Tibial artery (tissue), 4 donors: Measurements from ENCODE around the gene GRN.
"Not testable (repeated sequence)": the region's sequence is repeated elsewhere in the genome, so short reads cannot be mapped to it uniquely, and the experiment has no call there.

ENCODE experiments used
- DNase-seq, 2 donors: peaks; one replicate each; pipeline ENCODE4 v3.0.0-alpha.2; 2019
- H3K27ac ChIP-seq, 2 donors: fragments of 200-600 bp; sonication (generic) in 1 of 2; 1 replicate in 1 of 2; 2 replicates in 1 of 2; pipeline ENCODE4 v1.5.1; 2018 to 2019; ENCODE audit warnings: mild to moderate bottlenecking in 1 of 2
- H3K27me3 ChIP-seq, 2 donors: fragments of 200-600 bp; sonication (generic) in 1 of 2; one replicate each; pipeline versions ENCODE4 v1.5.1 to v1.6.0; 2016 to 2019
- H3K36me3 ChIP-seq, 3 donors: fragments of 200-600 bp; sonication (generic) in 2 of 3; one replicate each; pipeline ENCODE4 v1.5.1; 2016 to 2019; ENCODE audit warnings: mild to moderate bottlenecking in 2 of 3
- H3K4me1 ChIP-seq, 4 donors: fragments of 200-600 bp; sonication (generic) in 2 of 4; 1 replicate in 3 of 4; 2 replicates in 1 of 4; pipeline ENCODE4 v1.5.1; 2016 to 2019
- H3K4me3 ChIP-seq, 2 donors: fragments of 200-600 bp; sonication (generic) in 1 of 2; 1 replicate in 1 of 2; 2 replicates in 1 of 2; pipeline ENCODE4 v1.5.1; 2018 to 2019; ENCODE audit warnings: mild to moderate bottlenecking in 2 of 2
- H3K9me3 ChIP-seq, 3 donors: fragments of 200-600 bp; sonication (generic) in 1 of 3; one replicate each; pipeline ENCODE4 v1.5.1; 2016 to 2019
- intact Hi-C: fragments of 100-400 bp; cut with DNase I; formaldehyde crosslinking; loops from one replicate; pipeline ENCODE4 v1.15.0; 2023; ENCODE audit warnings: low total_unique reads
- TF ChIP-seq, protein P1 (sequence below), 2 experiments: fragments of 200-600 bp in 1 of 2; fragments of 450-650 bp in 1 of 2; IDR thresholded peaks; one replicate each; pipeline ENCODE4 v1.5.1; 2017 to 2019; ENCODE audit warnings: antibody characterized with exemption in 2 of 2, mild to moderate bottlenecking in 1 of 2, moderate library complexity in 1 of 2

The GRN gene

DNA sequence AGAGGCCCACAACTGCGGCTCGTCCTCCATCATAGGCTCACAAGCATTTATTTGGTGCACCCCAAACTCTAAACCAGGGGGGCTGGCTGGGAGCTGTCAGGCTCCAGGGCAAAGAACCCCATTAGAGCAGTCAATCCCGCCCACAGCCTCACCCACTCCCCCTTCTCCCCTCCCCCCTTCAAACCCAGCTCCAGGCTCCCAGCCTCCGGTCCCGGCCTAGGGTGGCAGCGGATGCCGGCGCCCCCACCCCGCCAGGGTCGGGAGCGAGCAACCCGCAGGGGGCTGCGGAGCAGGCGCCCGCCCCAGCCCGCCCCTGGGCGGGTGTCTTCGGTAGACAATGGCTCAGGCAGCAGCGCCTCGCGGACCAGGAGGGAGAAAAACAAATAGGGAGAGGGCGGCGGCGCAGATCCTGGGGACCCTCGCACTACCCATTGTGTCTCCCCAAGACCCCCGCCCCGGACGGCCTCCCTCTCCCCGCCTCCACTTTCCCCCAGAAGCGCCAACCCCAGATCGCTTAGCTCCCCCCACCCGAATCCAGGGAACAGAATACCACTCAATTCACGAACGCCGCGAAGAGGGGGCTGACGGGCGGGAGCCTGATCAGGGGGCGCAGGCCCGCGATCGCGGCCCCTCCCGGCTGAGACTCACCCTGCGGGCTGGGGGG is 18.0 kb downstream of the GRN start:
- no peak overlapping the region for H3K27ac ChIP-seq
- peak in 1 of 2 donors; percentile 65 for DNase-seq
- intact Hi-C loops = no loop called here

DNA sequence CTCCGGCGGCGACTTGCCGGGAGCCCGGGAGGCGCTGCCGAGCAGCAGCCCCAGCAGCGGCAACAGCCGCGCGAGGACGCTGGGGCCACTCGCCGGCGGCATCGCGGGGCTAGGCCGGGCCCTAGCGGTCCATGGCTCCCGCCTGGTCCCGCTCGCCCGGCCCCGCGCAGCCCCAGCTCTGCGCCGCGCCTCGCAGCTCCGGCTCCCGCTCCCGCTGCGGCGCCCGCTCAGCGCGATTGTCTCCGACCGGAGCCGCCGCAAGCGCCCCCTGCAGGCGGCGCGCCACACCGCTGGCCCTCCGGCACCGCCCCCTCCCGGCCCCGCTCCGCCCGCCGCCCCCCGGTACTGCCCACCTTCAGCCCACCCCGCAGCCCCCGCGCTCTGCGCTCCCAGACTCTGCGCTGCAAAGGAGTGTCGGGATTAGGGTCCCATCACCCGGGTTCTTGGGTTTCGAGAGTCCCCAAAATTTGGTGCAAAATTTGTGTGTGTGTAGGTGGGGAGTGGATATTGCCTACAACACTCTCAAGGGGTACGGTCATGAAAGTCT is 18.6 kb downstream of the GRN start, which contains the start of gene FAM171A2:
FAM171A2 (minus strand) TSS at position 241 of the 547 bp plus-strand sequence; CDS start at position 102, 139 bp downstream.
- Histone ChIP-seq H3K27me3 (peaks cover 0 to 67% of the 10 kb centered on the region in 2 donors), H3K36me3 (no peaks in the 10 kb centered on the region), H3K4me1 (peaks cover 0 to 20% (median 16%) of the 10 kb centered on the region in 4 donors), H3K9me3 (no peaks in the 10 kb centered on the region), H3K4me3 (peak within 1 kb of the TSS; percentile 49 to 60), H3K27ac (no peak within 1 kb of the TSS)
- intact Hi-C loops = no loop called here
- DNase-seq = peak in 1 of 2 donors; percentile 67
- TF ChIP-seq, protein P1, sequence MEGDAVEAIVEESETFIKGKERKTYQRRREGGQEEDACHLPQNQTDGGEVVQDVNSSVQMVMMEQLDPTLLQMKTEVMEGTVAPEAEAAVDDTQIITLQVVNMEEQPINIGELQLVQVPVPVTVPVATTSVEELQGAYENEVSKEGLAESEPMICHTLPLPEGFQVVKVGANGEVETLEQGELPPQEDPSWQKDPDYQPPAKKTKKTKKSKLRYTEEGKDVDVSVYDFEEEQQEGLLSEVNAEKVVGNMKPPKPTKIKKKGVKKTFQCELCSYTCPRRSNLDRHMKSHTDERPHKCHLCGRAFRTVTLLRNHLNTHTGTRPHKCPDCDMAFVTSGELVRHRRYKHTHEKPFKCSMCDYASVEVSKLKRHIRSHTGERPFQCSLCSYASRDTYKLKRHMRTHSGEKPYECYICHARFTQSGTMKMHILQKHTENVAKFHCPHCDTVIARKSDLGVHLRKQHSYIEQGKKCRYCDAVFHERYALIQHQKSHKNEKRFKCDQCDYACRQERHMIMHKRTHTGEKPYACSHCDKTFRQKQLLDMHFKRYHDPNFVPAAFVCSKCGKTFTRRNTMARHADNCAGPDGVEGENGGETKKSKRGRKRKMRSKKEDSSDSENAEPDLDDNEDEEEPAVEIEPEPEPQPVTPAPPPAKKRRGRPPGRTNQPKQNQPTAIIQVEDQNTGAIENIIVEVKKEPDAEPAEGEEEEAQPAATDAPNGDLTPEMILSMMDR (IDR thresholded peaks at IDR 0.05) = peak; percentile 56 to 58

More for the DNA sequence above, 18.0 kb downstream of the GRN start:
- peaks cover 0 to 61% of the 10 kb centered on the region in 2 donors for H3K27me3 ChIP-seq
- H3K9me3 ChIP-seq = no peaks in the 10 kb centered on the region
- H3K4me3 ChIP-seq = peak overlapping the region; percentile 49 to 60
- peaks cover 0 to 20% (median 16%) of the 10 kb centered on the region in 4 donors for H3K4me1 ChIP-seq
- no peaks in the 10 kb centered on the region for H3K36me3 ChIP-seq
- TF ChIP-seq, protein P1 (IDR thresholded peaks at IDR 0.05) = no peak

DNA sequence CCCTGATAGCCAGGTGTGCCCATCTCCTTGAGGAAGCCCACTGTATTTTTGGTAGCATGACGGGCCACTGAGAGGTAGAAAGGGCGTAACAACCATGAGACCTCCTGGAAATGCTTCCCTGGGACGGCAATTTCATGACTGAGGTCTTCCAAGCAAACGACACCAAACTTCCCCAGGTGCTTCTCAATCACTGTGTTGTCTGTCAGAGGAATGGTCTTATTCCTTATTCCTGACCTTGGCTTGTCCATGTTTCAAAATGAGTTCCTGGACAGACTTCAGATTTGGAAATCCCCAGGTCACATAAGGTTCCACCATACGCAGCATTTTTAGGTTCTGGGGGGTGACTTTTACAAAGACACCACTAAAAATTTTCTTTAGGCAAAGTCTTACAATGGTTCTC is 19.9 kb downstream of the GRN start:
- H3K4me3 ChIP-seq, intact Hi-C loops, H3K27ac ChIP-seq, H3K36me3 ChIP-seq, DNase-seq, H3K9me3 ChIP-seq: not testable (repeated sequence)
- Histone ChIP-seq H3K27me3 (peaks cover 0 to 80% of the 10 kb centered on the region in 2 donors), H3K4me1 (peaks cover 0 to 20% (median 16%) of the 10 kb centered on the region in 4 donors)

DNA sequence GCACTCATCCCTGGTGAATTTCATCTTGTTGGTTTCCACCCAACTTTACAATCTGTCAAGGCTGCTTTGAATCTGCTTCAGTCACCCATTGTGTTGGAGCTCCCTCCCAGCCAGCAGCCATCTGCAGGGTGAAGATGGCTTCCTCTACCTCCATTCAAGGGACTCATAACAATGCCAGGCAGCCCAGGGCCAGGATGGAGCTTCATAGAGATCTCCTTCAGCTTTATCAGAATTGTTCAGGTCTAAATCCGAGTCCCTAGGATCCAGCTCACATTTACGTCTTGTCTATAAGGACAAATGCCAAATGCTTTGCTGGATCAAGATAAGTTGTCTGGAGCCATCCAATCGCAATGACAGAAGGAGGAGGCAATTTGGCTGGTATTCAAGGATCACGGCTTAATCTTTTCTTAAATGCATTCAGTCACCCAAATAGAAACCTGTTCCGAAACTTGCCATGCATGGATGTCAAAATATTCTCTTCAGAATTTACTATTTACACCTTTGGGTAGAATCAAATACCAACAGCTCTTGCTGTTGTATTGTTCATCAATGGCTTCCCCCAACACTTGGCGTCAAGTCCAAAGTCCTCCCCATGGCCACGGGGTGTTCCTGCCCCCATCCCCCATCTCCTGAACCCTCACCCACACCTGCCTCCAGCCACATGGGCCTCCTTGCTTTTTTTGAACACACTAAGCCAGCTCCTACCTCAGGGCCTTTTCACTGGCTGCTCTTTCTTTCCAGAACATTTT is 22.3 kb downstream of the GRN start:
- intact Hi-C loops = no loop called here
- Histone ChIP-seq H3K4me1 (peaks cover 0 to 19% (median 16%) of the 10 kb centered on the region in 4 donors), H3K36me3 (no peaks in the 10 kb centered on the region), H3K4me3 (no peak overlapping the region), H3K27me3 (peaks cover 0 to 83% of the 10 kb centered on the region in 2 donors), H3K27ac (no peak overlapping the region), H3K9me3 (no peaks in the 10 kb centered on the region)
- TF ChIP-seq, protein P1 (IDR thresholded peaks at IDR 0.05) = no peak
- DNase-seq = no peak

DNA sequence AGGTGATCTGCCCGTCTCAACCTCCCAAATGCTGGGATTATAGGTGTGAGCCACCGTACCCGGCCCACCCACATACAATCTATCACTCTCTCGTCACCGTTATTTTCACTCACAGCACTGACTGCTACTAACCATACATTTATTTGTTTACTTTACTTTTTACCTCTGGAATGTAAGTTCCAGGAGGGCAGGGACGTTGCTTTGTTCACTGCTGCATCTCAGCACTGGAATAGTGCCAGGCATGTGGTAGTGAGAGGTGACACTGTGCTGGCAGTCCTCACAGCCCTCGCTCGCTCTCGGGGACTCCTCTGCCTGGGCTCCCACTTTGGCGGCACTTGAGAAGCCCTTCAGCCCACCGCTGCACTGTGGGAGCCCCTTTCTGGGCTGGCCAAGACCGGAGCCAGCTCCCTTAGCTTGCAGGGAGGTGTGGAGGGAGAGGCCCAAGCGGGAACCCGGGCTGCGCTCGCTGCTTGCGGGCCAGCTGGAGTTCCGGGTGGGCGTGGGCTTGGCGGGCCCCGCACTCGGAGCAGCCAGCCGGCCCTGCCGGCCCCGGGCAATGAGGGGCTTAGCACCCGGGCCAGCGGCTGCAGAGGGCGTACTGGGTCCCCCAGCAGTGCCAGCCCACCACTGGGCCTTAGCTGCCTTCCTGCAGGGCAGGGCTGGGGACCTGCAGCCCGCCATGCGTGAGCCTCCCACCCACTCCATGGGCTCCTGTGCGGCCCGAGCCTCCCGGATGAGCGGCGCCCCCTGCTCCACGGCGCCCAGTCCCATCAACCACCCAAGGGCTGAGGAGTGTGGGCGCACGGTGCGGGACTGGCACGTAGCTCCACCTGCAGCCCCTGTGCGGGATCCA is 23.5 kb downstream of the GRN start:
- H3K4me1 ChIP-seq, H3K36me3 ChIP-seq, H3K4me3 ChIP-seq, H3K27ac ChIP-seq, H3K9me3 ChIP-seq, intact Hi-C loops: not testable (repeated sequence)
- H3K27me3 ChIP-seq = peaks cover 0 to 83% of the 10 kb centered on the region in 2 donors
- peak in 1 of 2 donors; percentile 59 for DNase-seq

DNA sequence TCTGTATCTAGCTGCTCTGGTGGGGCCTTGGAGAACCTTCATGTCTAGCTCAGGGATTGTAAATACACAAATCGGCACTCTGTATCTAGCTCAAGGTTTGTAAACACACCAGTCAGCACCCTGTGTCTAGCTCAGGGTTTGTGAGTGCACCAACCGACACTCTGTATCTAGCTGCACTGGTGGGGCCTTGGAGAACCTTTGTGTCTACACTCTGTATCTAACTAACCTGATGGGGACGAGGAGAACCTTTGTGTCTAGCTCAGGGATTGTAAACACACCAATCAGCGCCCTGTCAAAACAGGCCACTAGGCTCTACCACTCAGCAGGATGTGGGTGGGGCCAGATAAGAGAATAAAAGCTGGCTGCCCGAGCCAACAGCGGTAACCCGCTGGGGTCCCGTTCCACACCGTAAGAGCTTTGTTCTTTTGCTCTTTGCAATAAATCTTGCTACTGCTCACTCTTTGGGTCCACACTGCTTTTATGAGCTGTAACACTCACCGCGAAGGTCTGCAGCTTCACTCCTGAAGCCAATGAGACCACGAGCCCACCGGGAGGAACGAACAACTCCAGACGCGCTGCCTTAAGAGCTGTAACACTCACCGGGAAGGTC is 24.4 kb downstream of the GRN start:
- DNase-seq, H3K9me3 ChIP-seq, H3K4me3 ChIP-seq, intact Hi-C loops, H3K4me1 ChIP-seq, H3K36me3 ChIP-seq, H3K27ac ChIP-seq: not testable (repeated sequence)
- H3K27me3 ChIP-seq = peaks cover 0 to 87% of the 10 kb centered on the region in 2 donors
